DOHH2 (cell line): ENCODE results near the gene PLAAT1.

ENCODE experiments used
- CTCF ChIP-seq: fragments of 200-600 bp; sonication (generic); IDR thresholded peaks from one replicate; pipeline ENCODE4 v1.5.1; 2014; ENCODE audit warnings: antibody characterized with exemption, mild to moderate bottlenecking, low read depth, low read length; ENCODE audit not compliant: poor library complexity, severe bottlenecking
- EZH2phosphoT487 ChIP-seq: fragments of 200-600 bp; sonication (generic); IDR thresholded peaks from 2 replicates; pipeline ENCODE4 v1.6.1; 2017; ENCODE audit warnings: borderline replicate concordance, mild to moderate bottlenecking, antibody characterized with exemption, low read length, moderate library complexity, mixed read lengths

GRCh38 chr3:193231201-193231600 lies 9.8 kb upstream of the PLAAT1 start:
- no peak for TF ChIP-seq CTCF
- TF ChIP-seq EZH2phosphoT487 = no peak
